SK-N-SH treated with all-trans-retinoic acid at 6 μM for 48 hours (cell line): ENCODE data around the gene RFX3.

Experiments
- ARNTL ChIP-seq: fragments of 450-650 bp; formaldehyde crosslinking; IDR thresholded peaks from 2 replicates; pipeline ENCODE4 v1.5.0; 2020; ENCODE audit warnings: low read depth, mild to moderate bottlenecking, moderate library complexity, borderline replicate concordance
- CSDC2 ChIP-seq: fragments of 250-450 bp; sonication (Bioruptor Pico); IDR thresholded peaks from 2 replicates; pipeline ENCODE4 v1.5.0; 2020; ENCODE audit warnings: mild to moderate bottlenecking, moderate library complexity
- ESRRG ChIP-seq: fragments of 250-450 bp; sonication (Bioruptor Pico); IDR thresholded peaks from 2 replicates; pipeline ENCODE4 v1.6.1; 2021; ENCODE audit warnings: mild to moderate bottlenecking
- OSR1 ChIP-seq: fragments of 250-450 bp; sonication (Bioruptor Pico); IDR thresholded peaks from 2 replicates; pipeline ENCODE4 v1.8.0; 2022; ENCODE audit warnings: moderate library complexity, mild to moderate bottlenecking, inconsistent platforms
- PPARA ChIP-seq: fragments of 250-450 bp; sonication (Bioruptor Pico); IDR thresholded peaks from 2 replicates; pipeline ENCODE4 v1.5.0; 2020; ENCODE audit warnings: mild to moderate bottlenecking, borderline replicate concordance
- RARB ChIP-seq: fragments of 250-450 bp; sonication (Bioruptor Pico); IDR thresholded peaks from 2 replicates; pipeline ENCODE4 v1.8.0; 2021; ENCODE audit warnings: mild to moderate bottlenecking, moderate library complexity
- SNAI2 ChIP-seq: fragments of 250-450 bp; sonication (Bioruptor Pico); IDR thresholded peaks from 2 replicates; pipeline ENCODE4 v1.5.0; 2020; ENCODE audit warnings: mild to moderate bottlenecking, moderate library complexity
- TCF4 ChIP-seq: fragments of 250-450 bp; sonication (Bioruptor Pico); IDR thresholded peaks from 2 replicates; pipeline ENCODE4 v1.8.0; 2021; ENCODE audit warnings: mild to moderate bottlenecking, moderate library complexity, borderline replicate concordance
- ZC3H10 ChIP-seq: fragments of 250-450 bp; sonication (Bioruptor Pico); IDR thresholded peaks from 2 replicates; pipeline ENCODE4 v1.5.1; 2021; ENCODE audit warnings: mild to moderate bottlenecking, moderate library complexity
- ZFP3 ChIP-seq: fragments of 250-450 bp; sonication (Bioruptor Pico); IDR thresholded peaks from 2 replicates; pipeline ENCODE4 v1.5.0; 2020; ENCODE audit warnings: mild to moderate bottlenecking, moderate library complexity
- ZNF8 ChIP-seq: fragments of 450-650 bp; formaldehyde crosslinking; IDR thresholded peaks from 2 replicates; pipeline ENCODE4 v1.5.0; 2020; ENCODE audit warnings: mild to moderate bottlenecking, moderate library complexity
- TF ChIP-seq, protein P1 (sequence below): fragments of 250-450 bp; sonication (Bioruptor Pico); IDR thresholded peaks from 2 replicates; pipeline ENCODE4 v1.5.1; 2020; ENCODE audit warnings: low read depth, mild to moderate bottlenecking, moderate library complexity
- TF ChIP-seq, protein P2 (sequence below): fragments of 250-450 bp; sonication (Bioruptor Pico); IDR thresholded peaks from 2 replicates; pipeline ENCODE4 v1.8.0; 2020; ENCODE audit warnings: mild to moderate bottlenecking, moderate library complexity, borderline replicate concordance
- TF ChIP-seq, protein P3 (sequence below): fragments of 250-450 bp; sonication (Bioruptor Pico); IDR thresholded peaks from 2 replicates; pipeline ENCODE4 v1.5.1; 2021; ENCODE audit warnings: mild to moderate bottlenecking, moderate library complexity

DNA sequence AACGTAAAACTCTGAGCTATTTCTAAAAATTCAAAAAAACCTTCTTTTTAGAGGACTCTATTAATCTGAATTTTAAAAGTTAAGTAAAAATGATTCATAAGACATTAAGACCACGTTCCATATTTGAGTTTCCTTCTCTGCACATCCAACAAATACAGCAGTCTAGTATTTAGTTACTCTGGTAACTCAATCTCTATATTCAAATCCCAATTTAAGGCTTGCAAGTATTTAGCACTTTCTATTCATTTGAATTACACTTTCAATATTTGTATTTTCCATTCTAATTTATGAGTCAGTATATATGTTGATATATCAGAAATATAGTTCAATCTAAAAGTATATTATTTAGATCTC lies 17.7 kb downstream of the RFX3 start:
- TF ChIP-seq, protein P1, sequence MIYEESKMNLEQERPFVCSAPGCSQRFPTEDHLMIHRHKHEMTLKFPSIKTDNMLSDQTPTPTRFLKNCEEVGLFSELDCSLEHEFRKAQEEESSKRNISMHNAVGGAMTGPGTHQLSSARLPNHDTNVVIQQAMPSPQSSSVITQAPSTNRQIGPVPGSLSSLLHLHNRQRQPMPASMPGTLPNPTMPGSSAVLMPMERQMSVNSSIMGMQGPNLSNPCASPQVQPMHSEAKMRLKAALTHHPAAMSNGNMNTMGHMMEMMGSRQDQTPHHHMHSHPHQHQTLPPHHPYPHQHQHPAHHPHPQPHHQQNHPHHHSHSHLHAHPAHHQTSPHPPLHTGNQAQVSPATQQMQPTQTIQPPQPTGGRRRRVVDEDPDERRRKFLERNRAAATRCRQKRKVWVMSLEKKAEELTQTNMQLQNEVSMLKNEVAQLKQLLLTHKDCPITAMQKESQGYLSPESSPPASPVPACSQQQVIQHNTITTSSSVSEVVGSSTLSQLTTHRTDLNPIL, result no peak
- TF ChIP-seq CSDC2 (no peak), ZC3H10 (CRISPR knock-in tag) (no peak), ZNF8 (CRISPR knock-in tag) (no peak), ZFP3 (CRISPR knock-in tag) (no peak), PPARA (CRISPR knock-in tag) (no peak), OSR1 (CRISPR knock-in tag) (no peak), TCF4 (no peak), SNAI2 (CRISPR knock-in tag) (no peak), ESRRG (no peak), ARNTL (CRISPR knock-in tag) (no peak), RARB (CRISPR knock-in tag) (no peak)
- TF ChIP-seq, protein P2, sequence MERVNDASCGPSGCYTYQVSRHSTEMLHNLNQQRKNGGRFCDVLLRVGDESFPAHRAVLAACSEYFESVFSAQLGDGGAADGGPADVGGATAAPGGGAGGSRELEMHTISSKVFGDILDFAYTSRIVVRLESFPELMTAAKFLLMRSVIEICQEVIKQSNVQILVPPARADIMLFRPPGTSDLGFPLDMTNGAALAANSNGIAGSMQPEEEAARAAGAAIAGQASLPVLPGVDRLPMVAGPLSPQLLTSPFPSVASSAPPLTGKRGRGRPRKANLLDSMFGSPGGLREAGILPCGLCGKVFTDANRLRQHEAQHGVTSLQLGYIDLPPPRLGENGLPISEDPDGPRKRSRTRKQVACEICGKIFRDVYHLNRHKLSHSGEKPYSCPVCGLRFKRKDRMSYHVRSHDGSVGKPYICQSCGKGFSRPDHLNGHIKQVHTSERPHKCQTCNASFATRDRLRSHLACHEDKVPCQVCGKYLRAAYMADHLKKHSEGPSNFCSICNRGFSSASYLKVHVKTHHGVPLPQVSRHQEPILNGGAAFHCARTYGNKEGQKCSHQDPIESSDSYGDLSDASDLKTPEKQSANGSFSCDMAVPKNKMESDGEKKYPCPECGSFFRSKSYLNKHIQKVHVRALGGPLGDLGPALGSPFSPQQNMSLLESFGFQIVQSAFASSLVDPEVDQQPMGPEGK (CRISPR knock-in tag), result no peak
- TF ChIP-seq, protein P3, sequence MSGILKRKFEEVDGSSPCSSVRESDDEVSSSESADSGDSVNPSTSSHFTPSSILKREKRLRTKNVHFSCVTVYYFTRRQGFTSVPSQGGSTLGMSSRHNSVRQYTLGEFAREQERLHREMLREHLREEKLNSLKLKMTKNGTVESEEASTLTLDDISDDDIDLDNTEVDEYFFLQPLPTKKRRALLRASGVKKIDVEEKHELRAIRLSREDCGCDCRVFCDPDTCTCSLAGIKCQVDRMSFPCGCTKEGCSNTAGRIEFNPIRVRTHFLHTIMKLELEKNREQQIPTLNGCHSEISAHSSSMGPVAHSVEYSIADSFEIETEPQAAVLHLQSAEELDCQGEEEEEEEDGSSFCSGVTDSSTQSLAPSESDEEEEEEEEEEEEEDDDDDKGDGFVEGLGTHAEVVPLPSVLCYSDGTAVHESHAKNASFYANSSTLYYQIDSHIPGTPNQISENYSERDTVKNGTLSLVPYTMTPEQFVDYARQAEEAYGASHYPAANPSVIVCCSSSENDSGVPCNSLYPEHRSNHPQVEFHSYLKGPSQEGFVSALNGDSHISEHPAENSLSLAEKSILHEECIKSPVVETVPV, result no peak
